PFSK-1 (cell line): ENCODE data around the gene TYMP.

Source experiments
- FOXP2 ChIP-seq: optimal IDR thresholded peaks from 2 replicates; pipeline ENCODE3; 2011; ENCODE audit warnings: borderline replicate concordance, control low read depth, inconsistent platforms; ENCODE audit not compliant: insufficient read depth; ENCODE audit errors: extremely low read length, extremely low read depth
- POLR2AphosphoS5 ChIP-seq: IDR thresholded peaks from 2 replicates; pipeline ENCODE4 v1.6.1; 2012; ENCODE audit warnings: low read depth, mild to moderate bottlenecking, control low read depth, low read length, moderate library complexity
- REST ChIP-seq, 2 experiments: IDR thresholded peaks; 2 replicates each; pipeline versions ENCODE4 v1.6.1 to v1.8.0; 2011 to 2012; ENCODE audit warnings: low read depth in 2 of 2, low read length in 2 of 2, control low read depth in 1 of 2, inconsistent platforms in 1 of 2, mild to moderate bottlenecking in 1 of 2, moderate library complexity in 1 of 2; ENCODE audit not compliant: insufficient read depth in 1 of 2
- SIN3A ChIP-seq: IDR thresholded peaks from 2 replicates; pipeline ENCODE4 v1.6.1; 2012; ENCODE audit warnings: mild to moderate bottlenecking, low read length, moderate library complexity, borderline replicate concordance; ENCODE audit not compliant: insufficient read depth
- TAF1 ChIP-seq: IDR thresholded peaks from 2 replicates; pipeline ENCODE4 v1.6.1; 2012; ENCODE audit warnings: low read length, control low read depth, borderline replicate concordance; ENCODE audit not compliant: insufficient read depth

The TYMP gene

GRCh38 chr22:50569896-50570535 lies 40.2 kb upstream of the TYMP start:
- TF ChIP-seq REST (IDR thresholded peaks at IDR 0.05; ENCODE audit: insufficient read depth in 1 of 2, low read depth in 2 of 2, low read length in 2 of 2), result no peak
- no peak for TF ChIP-seq TAF1

- TF ChIP-seq TAF1 (no peak), FOXP2 (no peak), REST (IDR thresholded peaks at IDR 0.05; ENCODE audit: insufficient read depth in 1 of 2, low read depth in 2 of 2, low read length in 2 of 2) (no peak), POLR2AphosphoS5 (no peak), SIN3A (no peak)
Measured at GRCh38 chr22:50569041-50569459, 39.2 kb upstream of the TYMP start.

GRCh38 chr22:50568626-50569025 lies 38.8 kb upstream of the TYMP start:
- TF ChIP-seq SIN3A, result no peak
- TF ChIP-seq TAF1, result no peak
- no peak for TF ChIP-seq REST (IDR thresholded peaks at IDR 0.05; ENCODE audit: insufficient read depth in 1 of 2, low read depth in 2 of 2, low read length in 2 of 2)
- no peak for TF ChIP-seq FOXP2
- no peak for TF ChIP-seq POLR2AphosphoS5

- no peak for TF ChIP-seq REST (IDR thresholded peaks at IDR 0.05; ENCODE audit: insufficient read depth in 1 of 2, low read depth in 2 of 2, low read length in 2 of 2)
Measured at GRCh38 chr22:50567721-50568252, 38.0 kb upstream of the TYMP start.

GRCh38 chr22:50564289-50564688 lies 34.5 kb upstream of the TYMP start:
- TF ChIP-seq SIN3A (no peak), POLR2AphosphoS5 (no peak), FOXP2 (no peak), TAF1 (no peak), REST (IDR thresholded peaks at IDR 0.05; ENCODE audit: insufficient read depth in 1 of 2, low read depth in 2 of 2, low read length in 2 of 2) (no peak)
